ENCODE data around the gene MYO10. TPM values are rescaled to one million over a fixed set of nuclear protein-coding genes. Genes with fewer than 3 reads are reported as not detected.

MYO10 gene
- total and polyA plus RNA-seq, 9 donors = 10.8 to 35.8 (median 16.3) TPM

DNA sequence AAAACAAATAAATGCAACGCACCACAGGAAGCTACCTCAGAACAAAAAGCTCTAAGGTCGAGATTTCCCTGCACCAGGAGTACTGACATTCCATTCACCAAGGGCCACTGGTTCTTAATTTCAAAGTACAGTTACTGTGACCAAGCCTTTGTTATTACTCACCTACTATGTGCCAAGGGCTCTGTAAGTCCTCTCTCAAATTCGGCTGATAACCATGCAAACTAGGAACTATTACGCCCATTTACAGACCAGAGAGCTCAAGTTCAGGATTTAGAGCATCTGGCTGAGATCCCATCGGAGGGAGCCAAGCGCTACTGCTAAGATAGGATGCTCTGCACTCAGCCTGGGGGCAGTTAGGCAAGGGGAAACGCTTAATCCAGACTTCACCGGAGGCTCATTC is 5.6 kb downstream of the MYO10 start:
- Histone ChIP-seq H3K4me3 (no peak overlapping the region), H3K4me1 (ENCODE audit: insufficient read depth) (peaks cover 14% of the 10 kb centered on the region), H3K36me3 (no peaks in the 10 kb centered on the region), H3K27ac (no peak overlapping the region), H3K27me3 (no peaks in the 10 kb centered on the region), H3K9me3 (no peaks in the 10 kb centered on the region)
- TF ChIP-seq, protein P1, sequence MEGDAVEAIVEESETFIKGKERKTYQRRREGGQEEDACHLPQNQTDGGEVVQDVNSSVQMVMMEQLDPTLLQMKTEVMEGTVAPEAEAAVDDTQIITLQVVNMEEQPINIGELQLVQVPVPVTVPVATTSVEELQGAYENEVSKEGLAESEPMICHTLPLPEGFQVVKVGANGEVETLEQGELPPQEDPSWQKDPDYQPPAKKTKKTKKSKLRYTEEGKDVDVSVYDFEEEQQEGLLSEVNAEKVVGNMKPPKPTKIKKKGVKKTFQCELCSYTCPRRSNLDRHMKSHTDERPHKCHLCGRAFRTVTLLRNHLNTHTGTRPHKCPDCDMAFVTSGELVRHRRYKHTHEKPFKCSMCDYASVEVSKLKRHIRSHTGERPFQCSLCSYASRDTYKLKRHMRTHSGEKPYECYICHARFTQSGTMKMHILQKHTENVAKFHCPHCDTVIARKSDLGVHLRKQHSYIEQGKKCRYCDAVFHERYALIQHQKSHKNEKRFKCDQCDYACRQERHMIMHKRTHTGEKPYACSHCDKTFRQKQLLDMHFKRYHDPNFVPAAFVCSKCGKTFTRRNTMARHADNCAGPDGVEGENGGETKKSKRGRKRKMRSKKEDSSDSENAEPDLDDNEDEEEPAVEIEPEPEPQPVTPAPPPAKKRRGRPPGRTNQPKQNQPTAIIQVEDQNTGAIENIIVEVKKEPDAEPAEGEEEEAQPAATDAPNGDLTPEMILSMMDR (IDR thresholded peaks at IDR 0.05) = no peak
- TF ChIP-seq POLR2A (IDR thresholded peaks at IDR 0.05) (no peak), EP300 (IDR thresholded peaks at IDR 0.05) (no peak)
- no peak for DNase-seq
- intact Hi-C loops (cut with DNase I) = loop anchor here in 3 of 4 donors (5.0 to 10.0 kb wide), 4 partner anchors 126 to 254 kb away; no protein-coding TSS in a partner anchor
- 55 to 60% (median 58%) methylated on average over 8 of the region's 8 CpGs for WGBS, 3 donors

DNA sequence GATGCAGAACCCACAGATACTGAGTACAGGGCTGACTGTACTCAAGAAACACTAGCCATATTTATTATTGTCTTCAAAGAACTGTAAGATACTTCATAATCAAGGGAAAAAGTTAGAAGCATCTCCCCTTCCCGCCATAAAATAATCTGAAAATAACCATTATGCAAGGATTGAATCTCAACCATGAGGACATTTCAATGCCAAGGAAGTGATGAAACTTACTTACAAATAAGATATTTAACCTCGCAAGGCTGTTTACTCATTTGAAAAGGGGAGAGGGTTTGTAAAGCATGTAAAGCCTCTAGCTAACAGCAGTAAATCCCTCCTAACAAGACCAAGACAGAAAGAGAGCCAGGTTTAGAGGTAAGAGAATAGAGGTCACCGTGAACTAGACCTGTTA is 6.3 kb downstream of the MYO10 start:
- DNase-seq = no peak
- Histone ChIP-seq H3K27me3 (no peaks in the 10 kb centered on the region), H3K4me3 (no peak overlapping the region)

DNA sequence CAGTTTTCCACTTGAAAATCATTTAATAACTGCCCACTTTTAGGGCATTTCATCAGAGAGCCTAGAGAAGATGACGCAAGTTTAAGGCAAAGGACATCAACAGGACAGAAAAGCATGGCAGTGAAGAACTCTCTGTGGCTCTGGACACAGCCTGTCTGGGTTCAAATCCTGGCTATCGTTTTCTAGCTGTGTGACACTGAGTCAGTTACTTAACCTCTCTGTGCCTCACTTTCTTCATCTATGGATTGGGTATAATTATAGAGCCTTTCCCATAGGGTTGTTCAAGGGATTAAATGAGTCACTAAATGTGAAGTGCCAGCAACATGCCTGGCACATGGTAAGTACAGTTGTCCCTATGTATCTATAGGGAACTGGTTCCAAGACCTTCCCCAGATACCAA is 6.7 kb downstream of the MYO10 start:
- H3K27ac ChIP-seq = no peak overlapping the region
- H3K27me3 ChIP-seq = no peaks in the 10 kb centered on the region
- intact Hi-C loops (cut with DNase I) = no loop called here
- H3K4me3 ChIP-seq = no peak overlapping the region
- peaks cover 16% of the 10 kb centered on the region for H3K4me1 ChIP-seq (ENCODE audit: insufficient read depth)
- no peak for DNase-seq
- H3K9me3 ChIP-seq = no peaks in the 10 kb centered on the region
- H3K36me3 ChIP-seq = no peaks in the 10 kb centered on the region
- 95 to 100% (median 98%) methylated on average over 2 of the region's 2 CpGs for WGBS, 3 donors
- TF ChIP-seq, protein P1 (IDR thresholded peaks at IDR 0.05) = no peak
- TF ChIP-seq POLR2A (IDR thresholded peaks at IDR 0.05) = no peak
- no peak for TF ChIP-seq EP300 (IDR thresholded peaks at IDR 0.05)

More for the DNA sequence above, 6.3 kb downstream of the MYO10 start:
- Histone ChIP-seq H3K36me3 (no peaks in the 10 kb centered on the region), H3K4me1 (ENCODE audit: insufficient read depth) (peaks cover 16% of the 10 kb centered on the region), H3K27ac (no peak overlapping the region), H3K9me3 (no peaks in the 10 kb centered on the region)
- no peak for TF ChIP-seq EP300 (IDR thresholded peaks at IDR 0.05)
- TF ChIP-seq, protein P1 (IDR thresholded peaks at IDR 0.05) = no peak
- TF ChIP-seq POLR2A (IDR thresholded peaks at IDR 0.05) = no peak
- intact Hi-C loops (cut with DNase I) = loop anchor here in 3 of 4 donors (5.0 to 10.0 kb wide), 4 partner anchors 125 to 255 kb away; no protein-coding TSS in a partner anchor
- 75 to 84% (median 80%) methylated on average over 3 of the region's 3 CpGs for WGBS, 3 donors

DNA sequence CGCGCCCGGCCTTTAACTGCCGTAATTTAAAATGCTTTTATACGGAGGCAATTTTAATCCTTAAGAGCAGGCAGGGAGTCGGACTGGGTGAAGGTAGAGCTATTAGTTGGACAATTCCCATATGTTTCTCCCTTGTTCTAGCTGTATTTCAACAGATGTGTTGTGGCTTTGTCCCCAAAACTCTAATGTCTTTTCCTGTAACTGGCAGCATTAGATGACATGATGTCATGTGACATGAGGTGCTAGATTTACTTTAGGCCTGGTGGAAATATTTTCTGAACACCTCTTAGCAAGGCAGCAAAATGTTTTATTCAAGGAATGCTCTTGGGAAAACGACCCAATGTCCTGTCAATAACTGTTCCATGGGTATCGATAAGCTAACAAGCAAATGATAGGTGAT is 8.5 kb downstream of the MYO10 start:
- peaks cover 12% of the 10 kb centered on the region for H3K4me1 ChIP-seq (ENCODE audit: insufficient read depth)
- no peak overlapping the region for H3K4me3 ChIP-seq
- H3K9me3 ChIP-seq = no peaks in the 10 kb centered on the region
- H3K27me3 ChIP-seq = no peaks in the 10 kb centered on the region
- H3K36me3 ChIP-seq = no peaks in the 10 kb centered on the region
- intact Hi-C loops (cut with DNase I) = no loop called here
- no peak for DNase-seq
- 88 to 95% (median 92%) methylated on average over 8 of the region's 8 CpGs for WGBS, 3 donors
- H3K27ac ChIP-seq = no peak overlapping the region
- TF ChIP-seq, protein P1 (IDR thresholded peaks at IDR 0.05) = no peak
- TF ChIP-seq EP300 (IDR thresholded peaks at IDR 0.05) (no peak), POLR2A (IDR thresholded peaks at IDR 0.05) (no peak)
